ENCODE results near the gene CHGA. TPM values are rescaled to one million over a fixed set of nuclear protein-coding genes. Genes with fewer than 3 reads are reported as not detected.

Gene CHGA
- total and polyA plus RNA-seq, 2 of the 8 experiments (the other 6 are each of a cell fraction or from before 2014, with no cell fraction given) = 17.5 to 28.2 TPM

DNA sequence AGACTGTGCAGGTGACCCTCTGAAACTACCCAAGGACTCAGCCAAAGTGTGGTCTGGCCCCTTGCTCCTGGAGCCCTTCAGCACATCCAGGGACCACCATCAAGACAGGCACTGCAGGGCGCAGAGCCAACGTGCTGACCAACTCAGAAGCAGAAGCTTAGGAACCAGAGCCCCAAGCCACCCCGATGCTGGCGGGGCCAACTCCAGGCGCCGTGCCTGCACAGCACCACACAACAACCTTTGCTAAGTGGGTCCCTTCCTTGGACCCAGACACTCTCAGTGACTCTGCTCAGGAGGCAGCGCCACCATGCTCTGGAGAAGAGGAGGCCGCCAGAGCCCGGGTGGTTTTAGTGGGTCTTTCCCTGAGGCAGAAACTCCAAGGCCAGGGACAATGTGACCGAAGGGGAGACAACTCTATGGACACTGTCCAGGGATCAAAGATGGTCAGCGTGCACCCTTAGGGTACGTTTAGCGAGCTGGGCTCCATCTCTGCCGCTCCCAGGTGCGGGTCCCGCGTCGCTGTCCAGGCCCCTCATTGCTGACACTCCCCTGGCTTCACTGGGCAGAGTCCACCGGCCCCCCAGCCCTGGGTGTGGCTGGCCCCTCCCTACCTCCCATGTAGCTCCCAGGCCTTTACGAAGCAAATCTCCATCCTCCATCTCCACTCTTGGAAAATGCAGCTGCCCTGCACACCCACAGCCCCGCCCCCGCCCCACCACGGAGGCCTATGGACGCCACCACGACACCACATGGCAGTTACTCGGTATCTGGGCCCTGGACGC is 16.1 kb downstream of the CHGA start:
- no peaks in the 10 kb centered on the region for H3K27me3 ChIP-seq (replicated peaks in 1 of 4; ENCODE audit: control insufficient read depth in 3 of 4, extremely low read depth in 1 of 4, insufficient read depth in 3 of 4, low read length in 3 of 4)
- CTCF ChIA-PET (ENCODE audit: partially characterized antibody) = interaction anchor here (0.5 to 1.5 kb wide), 2 partner anchors 13 to 195 kb away, joined by 4 to 5 read pairs; no protein-coding TSS in a partner anchor
- no peak overlapping the region; a peak in 1 of 7 replicates for H3K9ac ChIP-seq (replicated peaks in 1 of 4; ENCODE audit: extremely low read depth in 1 of 4, low read depth in 3 of 4, low read length in 3 of 4)
- H3K4me1 ChIP-seq (replicated peaks in 1 of 4; ENCODE audit: control insufficient read depth in 3 of 4, insufficient read depth in 4 of 4, low read length in 3 of 4) = no peaks in the 10 kb centered on the region
- no peak overlapping the region for H2BK12ac ChIP-seq (ENCODE audit: low read depth, low read length)
- no peak for DNase-seq (ENCODE audit: low read depth in 1 of 2, low spot score in 2 of 2)
- H3K27ac ChIP-seq (ENCODE audit: low read depth, low read length) = no peak overlapping the region
- H2BK120ac ChIP-seq (replicated peaks; ENCODE audit: low read depth, low read length) = no peak overlapping the region
- no peak overlapping the region for H3K18ac ChIP-seq (ENCODE audit: extremely low read depth, low read length)
- peaks cover 3% of the 10 kb centered on the region; the same call in 1 of the 2 replicates for H3K79me1 ChIP-seq (ENCODE audit: low read depth, low read length)
- H3K4me2 ChIP-seq (ENCODE audit: insufficient read depth in 1 of 2, low read depth in 2 of 2, low read length in 2 of 2) = no peak overlapping the region
- no peak overlapping the region for H3K14ac ChIP-seq (ENCODE audit: insufficient read length)
- H3K23me2 ChIP-seq (ENCODE audit: low read depth, low read length) = no peaks in the 10 kb centered on the region
- TF ChIP-seq SP4 (IDR thresholded peaks at IDR 0.05; ENCODE audit: low read length) = no peak
- no peak for TF ChIP-seq KDM5A (IDR thresholded peaks at IDR 0.05; ENCODE audit: low read length)
- no peak for TF ChIP-seq NRF1 (IDR thresholded peaks at IDR 0.05; ENCODE audit: low read depth, low read length)
- no peak for TF ChIP-seq SP2 (IDR thresholded peaks at IDR 0.05; ENCODE audit: low read length)
- no peak for TF ChIP-seq HDAC2 (IDR thresholded peaks at IDR 0.05; ENCODE audit: borderline replicate concordance in 1 of 2, low read depth in 2 of 2, low read length in 2 of 2)
- TF ChIP-seq, protein P1, sequence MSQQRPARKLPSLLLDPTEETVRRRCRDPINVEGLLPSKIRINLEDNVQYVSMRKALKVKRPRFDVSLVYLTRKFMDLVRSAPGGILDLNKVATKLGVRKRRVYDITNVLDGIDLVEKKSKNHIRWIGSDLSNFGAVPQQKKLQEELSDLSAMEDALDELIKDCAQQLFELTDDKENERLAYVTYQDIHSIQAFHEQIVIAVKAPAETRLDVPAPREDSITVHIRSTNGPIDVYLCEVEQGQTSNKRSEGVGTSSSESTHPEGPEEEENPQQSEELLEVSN (IDR thresholded peaks at IDR 0.05) = no peak
- no peak; the same call in 1 of the 2 replicates for TF ChIP-seq POLR2AphosphoS5 (IDR thresholded peaks at IDR 0.05; ENCODE audit: low read depth, low read length)
- H4K8ac ChIP-seq (ENCODE audit: extremely low read depth, insufficient read depth, low read length) = no peak overlapping the region
- no peak for FAIRE-seq
- H2BK5ac ChIP-seq (ENCODE audit: low read depth, low read length) = no peak overlapping the region
- no peak overlapping the region for H3K4me3 ChIP-seq (ENCODE audit: extremely low read depth in 1 of 4, insufficient read depth in 2 of 4, low read depth in 3 of 4, low read length in 4 of 4)
- no peak overlapping the region for H3K56ac ChIP-seq (replicated peaks; ENCODE audit: insufficient read length, low read depth, low read length)
- H2BK20ac ChIP-seq (ENCODE audit: low read length) = no peak overlapping the region
- H3K23ac ChIP-seq (ENCODE audit: insufficient read length) = no peak overlapping the region
- peaks cover 8 to 9% of the 10 kb centered on the region in 2 experiments for H4K20me1 ChIP-seq (replicated peaks in 1 of 2; ENCODE audit: control insufficient read depth in 1 of 2, insufficient read depth in 2 of 2, low read length in 2 of 2)
- H3K4ac ChIP-seq (replicated peaks; ENCODE audit: insufficient read length, low read depth, low read length) = no peak overlapping the region
- H4K91ac ChIP-seq (replicated peaks; ENCODE audit: insufficient read length, low read length) = no peak overlapping the region
- H4K5ac ChIP-seq (ENCODE audit: insufficient read length, low read depth, low read length) = no peak overlapping the region
- no peak overlapping the region for H2AK5ac ChIP-seq (ENCODE audit: low read depth, low read length)
- H3K36me3 ChIP-seq (ENCODE audit: control insufficient read depth in 2 of 4, insufficient read depth in 4 of 4, low read length in 3 of 4) = peaks cover 0 to 6% (median 0%) of the 10 kb centered on the region in 4 experiments; a peak in 1 of 8 replicates
- 95% methylated on average over 24 of the region's 27 CpGs; no CpG with 5 or more reads in 1 of the 2 experiments for WGBS, 2 experiments (ENCODE audit: extremely low coverage in 1 of 2, insufficient coverage in 1 of 2, insufficient read length in 1 of 2, insufficient replicate concordance in 2 of 2, low coverage in 1 of 2, low lambda C conversion rate in 2 of 2, missing lambda C conversion rate in 1 of 2)
- no peak overlapping the region for H2BK15ac ChIP-seq (ENCODE audit: low read length)
- no peaks in the 10 kb centered on the region for H3K9me3 ChIP-seq (ENCODE audit: insufficient read depth in 2 of 2, low read depth in 1 of 2, low read length in 1 of 2)
- no peaks in the 10 kb centered on the region for H3K79me2 ChIP-seq (ENCODE audit: control insufficient read depth in 1 of 2, insufficient read depth in 2 of 2, low read length in 2 of 2)
- POLR2A ChIA-PET (ENCODE audit: partially characterized antibody) = interaction anchor here (1.4 kb wide), 1 partner anchor 11 kb away, joined by 3 read pairs; no protein-coding TSS in a partner anchor
- no peak overlapping the region for H2AFZ ChIP-seq (ENCODE audit: low read length)

All from H1 (cell line).